SK-MEL-5 (cell line): ENCODE data around the gene EXOC7. TPM values are rescaled to one million over a fixed set of nuclear protein-coding genes. Genes with fewer than 3 reads are reported as not detected.
"Not testable (repeated sequence)": the region's sequence is repeated elsewhere in the genome, so short reads cannot be mapped to it uniquely, and the experiment has no call there.

ENCODE experiments used
- DNase-seq: peaks from one replicate; pipeline ENCODE4 v3.0.0-alpha.2; 2016; ENCODE audit warnings: low read depth, low spot score
- in situ Hi-C: cut with HindIII; loops from 2 replicates; pipeline ENCODE4 v1.10.0; 2016; ENCODE audit warnings: low sequenced_read_pairs, high pct_unique_total_duplicates, low pct_unique_long_range_greater_than_20kb
- total RNA-seq: library from RNA; depleted of rRNA; stranded (reverse); fragments of >200 nt; shearing (Covaris generic); gene quantifications from 2 replicates; pipeline ENCODE4 v1.2.3, GENCODE V29; 2014

The EXOC7 gene
- total RNA-seq, 1 experiment from 2014 or later: 145 TPM

- in situ Hi-C loops: no loop called here
- DNase-seq: no peak
These were observed 22.0 kb downstream of the EXOC7 start for GRCh38 chr17:76081295-76082210.

DNA sequence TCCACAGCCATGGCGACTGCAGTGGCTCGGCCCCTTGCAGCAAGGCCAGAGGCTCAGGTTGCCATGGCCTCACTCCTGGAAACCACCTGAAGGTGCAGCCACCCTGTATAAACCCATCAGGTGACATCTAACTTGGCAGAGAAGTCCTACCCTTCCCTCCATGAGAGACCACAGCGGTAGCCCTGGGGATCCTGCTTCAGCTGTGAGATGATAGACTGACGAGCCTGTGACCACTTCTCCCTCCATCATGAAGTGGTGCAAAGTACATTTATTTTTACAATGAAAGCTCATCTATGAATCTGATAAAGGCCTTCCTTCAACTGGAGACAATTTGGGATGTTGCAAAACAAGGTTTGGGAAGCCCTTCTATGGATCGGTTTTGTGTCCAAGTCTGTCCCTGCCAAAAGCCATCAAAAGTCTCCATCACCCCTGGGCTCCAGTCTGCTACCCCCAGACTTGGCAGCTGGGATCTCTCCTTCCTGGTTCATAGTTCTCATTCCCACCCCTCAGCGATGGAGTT lies 22.8 kb downstream of the EXOC7 start:
- no peak for DNase-seq
- in situ Hi-C loops: no loop called here

DNA sequence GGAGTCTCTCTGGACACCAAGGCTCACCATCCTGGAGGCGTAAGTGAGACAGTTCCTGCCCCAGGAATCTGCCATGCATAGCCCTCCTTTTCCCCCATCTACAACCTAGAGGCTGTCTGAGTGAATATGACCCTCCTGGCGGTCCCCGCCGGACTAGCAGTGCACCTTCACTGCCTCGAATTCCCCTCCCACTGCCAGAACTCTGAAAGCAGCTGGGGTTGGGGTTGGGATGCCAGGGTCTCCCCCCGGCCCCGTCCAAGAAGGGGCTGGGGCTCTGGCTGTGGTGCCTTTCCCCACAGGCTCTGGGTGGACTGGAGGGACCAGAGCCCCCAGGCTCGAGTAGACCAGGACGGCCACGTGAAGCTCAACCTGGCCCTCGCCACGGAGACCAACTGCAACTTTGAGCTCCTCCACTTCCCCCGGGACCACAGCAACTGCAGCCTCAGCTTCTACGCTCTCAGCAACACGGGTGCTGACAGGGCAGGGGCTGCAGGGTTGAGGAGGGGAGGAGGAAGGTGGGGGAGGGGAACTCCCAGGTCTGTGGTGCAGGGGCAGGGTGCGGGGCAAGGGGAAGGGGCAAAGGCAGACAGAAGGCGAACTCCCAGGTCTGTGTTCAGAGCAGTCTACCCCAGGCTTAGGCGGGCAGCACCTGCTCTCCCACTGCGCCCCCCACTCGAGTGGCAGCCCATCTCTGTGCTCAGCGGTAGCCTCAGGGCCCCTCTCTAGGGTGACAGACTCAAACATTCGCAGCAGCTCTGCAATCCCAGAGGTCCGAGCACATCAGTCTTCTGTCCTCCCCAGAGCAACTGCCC lies 23.4 kb downstream of the EXOC7 start:
- DNase-seq: peak; percentile 43
- in situ Hi-C loops: no loop called here

GRCh38 chr17:76079535-76079955 lies 24.0 kb downstream of the EXOC7 start:
- in situ Hi-C loops: no loop called here

DNA sequence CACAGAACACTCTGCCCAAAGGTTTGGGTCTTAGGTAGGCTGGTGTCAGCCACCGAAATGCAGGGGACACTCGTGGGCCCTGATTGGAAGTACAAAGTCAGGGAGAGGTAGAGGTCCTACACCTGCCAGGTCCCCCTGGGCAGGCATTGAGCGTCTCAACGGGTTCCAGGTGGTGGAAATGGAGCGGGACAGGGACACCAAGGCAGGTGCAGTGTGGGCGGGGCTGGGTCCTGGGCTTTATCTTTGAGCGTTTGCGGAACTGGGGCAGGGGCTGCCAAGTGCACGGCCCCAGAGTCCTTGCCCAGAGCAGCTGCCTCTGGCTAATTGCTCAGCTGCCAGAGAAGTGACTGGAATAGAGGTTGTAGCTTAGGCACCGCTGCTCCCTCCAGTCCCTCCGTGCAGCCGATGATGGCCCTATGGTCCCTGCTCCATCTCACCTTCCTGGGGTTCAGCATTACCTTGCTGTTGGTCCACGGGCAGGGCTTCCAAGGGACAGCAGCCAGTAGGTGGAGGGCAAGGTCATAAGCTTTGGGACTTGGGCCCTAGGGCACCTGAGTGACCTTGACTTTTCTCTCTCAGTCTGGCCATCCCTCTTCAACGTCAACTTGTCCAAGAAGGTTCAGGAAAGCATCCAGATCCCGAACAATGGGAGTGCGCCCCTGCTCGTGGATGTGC lies 24.6 kb downstream of the EXOC7 start, which contains the start of gene ZACN:
TSS of gene ZACN (plus strand) at position 323 of the 675 bp plus-strand sequence. CDS start at position 406, 83 bp downstream.
- in situ Hi-C loops: no loop called here
- no peak for DNase-seq

More at GRCh38 chr17:76079535-76079955, 24.0 kb downstream of the EXOC7 start:
- peak; percentile 26 for DNase-seq

DNA sequence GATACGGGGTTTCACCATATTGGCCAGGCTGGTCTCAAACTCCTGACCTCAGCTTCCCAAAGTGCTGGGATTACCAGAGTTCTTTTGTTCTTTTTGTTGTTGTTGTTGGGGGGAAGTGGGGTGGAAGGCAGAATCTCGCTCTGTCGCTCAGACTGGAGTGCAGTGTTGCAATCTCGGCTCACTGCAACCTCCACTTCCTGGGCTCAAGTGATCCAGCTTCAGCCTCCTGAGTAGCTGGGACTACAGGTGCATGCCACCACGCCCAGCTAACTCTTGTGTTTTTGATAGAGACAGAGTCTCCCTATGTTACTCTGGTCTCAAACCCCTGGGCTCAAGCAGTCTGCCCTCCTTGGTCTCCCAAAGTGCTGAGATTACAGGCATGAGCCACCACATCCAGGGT lies 25.2 kb downstream of the EXOC7 start:
- in situ Hi-C loops, DNase-seq: not testable (repeated sequence)

- in situ Hi-C loops: no loop called here
- DNase-seq: no peak
These were observed 25.9 kb downstream of the EXOC7 start for GRCh38 chr17:76077584-76078110.

DNA sequence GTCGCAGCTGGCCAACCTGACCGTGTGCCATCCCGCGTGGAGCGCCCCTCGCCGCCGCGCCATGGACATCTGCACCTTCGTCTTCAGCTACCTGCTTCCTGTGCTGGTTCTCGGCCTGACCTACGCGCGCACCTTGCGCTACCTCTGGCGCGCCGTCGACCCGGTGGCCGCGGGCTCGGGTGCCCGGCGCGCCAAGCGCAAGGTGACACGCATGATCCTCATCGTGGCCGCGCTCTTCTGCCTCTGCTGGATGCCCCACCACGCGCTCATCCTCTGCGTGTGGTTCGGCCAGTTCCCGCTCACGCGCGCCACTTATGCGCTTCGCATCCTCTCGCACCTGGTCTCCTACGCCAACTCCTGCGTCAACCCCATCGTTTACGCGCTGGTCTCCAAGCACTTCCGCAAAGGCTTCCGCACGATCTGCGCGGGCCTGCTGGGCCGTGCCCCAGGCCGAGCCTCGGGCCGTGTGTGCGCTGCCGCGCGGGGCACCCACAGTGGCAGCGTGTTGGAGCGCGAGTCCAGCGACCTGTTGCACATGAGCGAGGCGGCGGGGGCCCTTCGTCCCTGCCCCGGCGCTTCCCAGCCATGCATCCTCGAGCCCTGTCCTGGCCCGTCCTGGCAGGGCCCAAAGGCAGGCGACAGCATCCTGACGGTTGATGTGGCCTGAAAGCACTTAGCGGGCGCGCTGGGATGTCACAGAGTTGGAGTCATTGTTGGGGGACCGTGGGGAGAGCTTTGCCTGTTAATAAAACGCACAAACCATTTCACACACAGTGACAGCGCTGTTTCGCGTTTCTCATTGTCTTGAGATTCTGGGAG lies 26.6 kb downstream of the EXOC7 start:
- no peak for DNase-seq
- in situ Hi-C loops: no loop called here

DNA sequence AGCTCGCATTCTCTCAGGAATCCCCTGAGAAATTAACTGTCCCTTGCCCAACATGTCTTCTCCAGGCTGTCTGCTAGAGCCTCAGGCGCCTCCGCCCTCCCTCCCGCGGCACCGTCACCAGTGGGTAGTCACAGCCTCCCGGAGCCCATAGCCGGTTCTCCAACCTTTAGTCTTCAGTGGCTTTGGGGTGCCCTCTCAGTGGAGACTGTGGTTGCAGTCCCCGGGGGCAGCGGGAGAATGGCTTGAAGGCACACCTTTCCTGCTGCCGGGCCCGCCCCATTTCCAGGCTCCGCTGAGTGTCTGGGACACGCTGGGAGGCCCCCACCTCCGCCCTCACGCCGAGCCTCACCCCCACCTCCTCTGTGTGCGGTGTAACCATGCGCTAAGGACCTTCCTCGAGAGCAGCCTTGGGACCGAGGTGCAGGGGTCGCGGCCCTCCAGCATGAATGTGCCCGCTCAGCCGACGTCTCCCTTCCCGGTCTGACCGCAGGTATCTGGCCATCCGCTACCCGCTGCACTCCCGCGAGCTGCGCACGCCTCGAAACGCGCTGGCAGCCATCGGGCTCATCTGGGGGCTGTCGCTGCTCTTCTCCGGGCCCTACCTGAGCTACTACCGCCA lies 27.3 kb downstream of the EXOC7 start:
- in situ Hi-C loops: no loop called here

GRCh38 chr17:76075364-76076145 lies 28.0 kb downstream of the EXOC7 start:
- peak; percentile 28 for DNase-seq
- in situ Hi-C loops: no loop called here

More for the DNA sequence above, 27.3 kb downstream of the EXOC7 start:
- DNase-seq: no peak

GRCh38 chr17:76074390-76075363 lies 28.9 kb downstream of the EXOC7 start, which contains the start of gene GALR2:
Gene GALR2 (plus strand): TSS chr17:76074781. CDS start chr17:76074884, 103 bp downstream.
- in situ Hi-C loops: loop anchor here (25.0 kb wide), 1 partner anchor 137 kb away; the partner anchor contains the start of gene FBF1
- no peak for DNase-seq

DNA sequence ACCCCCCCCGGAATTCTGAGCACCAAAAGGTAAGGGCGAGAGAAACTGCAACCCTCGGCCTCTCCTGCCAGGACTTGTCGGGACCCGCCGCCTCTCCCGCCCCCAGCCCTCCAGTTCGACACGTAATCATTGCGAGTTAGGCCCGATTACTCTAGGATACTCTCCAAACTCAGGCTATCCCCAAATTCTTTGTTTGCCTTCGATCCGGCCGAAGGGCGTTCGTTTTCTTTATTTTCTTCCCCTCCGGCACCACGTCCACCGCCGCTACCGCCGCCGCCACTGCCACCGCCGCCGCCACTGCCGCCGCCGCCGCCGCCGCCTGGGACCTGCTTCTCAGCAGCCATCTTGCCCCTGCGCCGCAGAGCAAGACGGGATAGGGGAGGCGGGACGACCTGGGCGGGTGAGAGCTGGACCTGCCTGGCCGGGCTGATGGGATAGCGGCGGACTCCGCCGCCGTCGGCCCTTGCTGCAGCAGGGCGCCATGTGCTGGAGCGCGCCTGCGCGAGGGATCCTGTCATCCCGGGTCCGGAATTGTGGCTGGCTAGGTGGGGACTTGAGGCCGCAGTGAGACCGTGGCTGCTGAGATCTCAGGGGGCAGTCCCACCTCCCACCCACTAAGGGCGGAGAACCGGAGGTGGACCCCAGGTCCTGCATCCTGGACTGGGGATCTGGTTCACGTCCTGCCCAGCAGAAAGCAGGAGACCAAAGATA lies 31.3 kb downstream of the EXOC7 start, which contains the start of gene SRP68:
TSS of gene SRP68 (minus strand) at position 370 of the 711 bp plus-strand sequence. CDS start at position 344, 26 bp downstream.
- in situ Hi-C loops: loop anchor here (25.0 kb wide), 1 partner anchor 135 kb away; the partner anchor contains the start of gene FBF1
- DNase-seq: peak; percentile 97

DNA sequence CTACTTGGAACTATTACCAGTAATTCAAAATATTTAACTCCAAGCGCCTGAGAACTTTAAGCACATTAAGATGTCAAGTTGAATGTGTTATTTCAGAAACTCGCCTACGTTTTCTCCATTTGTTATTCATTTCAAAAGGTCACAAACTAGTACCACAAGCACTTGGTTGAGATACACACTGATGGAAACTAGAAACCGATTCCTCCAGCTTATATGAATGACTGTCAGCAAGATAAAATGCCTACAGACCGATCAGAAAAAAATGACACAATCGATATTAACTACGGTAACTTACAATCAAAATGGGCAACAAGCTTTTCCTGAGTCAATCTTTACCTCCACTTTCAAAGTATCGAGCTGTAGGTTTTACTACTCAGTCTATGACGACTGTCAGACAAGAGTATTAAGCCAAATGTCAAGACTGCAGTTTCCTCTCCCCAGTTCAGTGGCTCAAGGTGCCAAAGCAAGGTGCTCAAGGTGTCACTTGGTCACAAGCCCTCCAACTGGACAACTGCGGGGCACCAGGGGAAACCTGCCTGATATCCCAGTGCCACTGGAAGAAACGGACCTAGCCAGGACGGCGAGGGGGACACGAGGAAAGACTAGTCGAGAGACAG lies 31.9 kb downstream of the EXOC7 start:
- in situ Hi-C loops: loop anchor here (25.0 kb wide), 1 partner anchor 134 kb away; the partner anchor contains the start of gene FBF1
- DNase-seq: no peak
